ENCODE measurements around the gene LHFPL2.

Gene LHFPL2

GRCh38 chr5:78613756-78614155, 34.8 kb downstream of the LHFPL2 start:
- no peak for DNase-seq

GRCh38 chr5:78613151-78613533, 35.4 kb downstream of the LHFPL2 start:
- DNase-seq: no peak

GRCh38 chr5:78612227-78613150, 36.1 kb downstream of the LHFPL2 start:
- no peak for DNase-seq

- no peak for DNase-seq
Observed at GRCh38 chr5:78611126-78611605, 37.4 kb downstream of the LHFPL2 start.

GRCh38 chr5:78610636-78611035, 37.9 kb downstream of the LHFPL2 start:
- DNase-seq: no peak

- DNase-seq: no peak
Observed at GRCh38 chr5:78610163-78610583, 38.4 kb downstream of the LHFPL2 start.

- DNase-seq: no peak
Observed at GRCh38 chr5:78607864-78608263, 40.7 kb downstream of the LHFPL2 start.

- no peak for DNase-seq
Observed at GRCh38 chr5:78606241-78606640, 42.3 kb downstream of the LHFPL2 start.

GRCh38 chr5:78605611-78606010, 43.0 kb downstream of the LHFPL2 start:
- DNase-seq: no peak

GRCh38 chr5:78604689-78605285, 43.8 kb downstream of the LHFPL2 start:
- DNase-seq: no peak

- no peak for DNase-seq
Observed at GRCh38 chr5:78603636-78604175, 44.9 kb downstream of the LHFPL2 start.

GRCh38 chr5:78602400-78602799, 46.2 kb downstream of the LHFPL2 start:
- no peak for DNase-seq

GRCh38 chr5:78601559-78602314, 46.8 kb downstream of the LHFPL2 start:
- no peak for DNase-seq

- DNase-seq: no peak
Observed at GRCh38 chr5:78600687-78601414, 47.7 kb downstream of the LHFPL2 start.

GRCh38 chr5:78598973-78599372, 49.6 kb downstream of the LHFPL2 start:
- no peak for DNase-seq

GRCh38 chr5:78597974-78598371, 50.6 kb downstream of the LHFPL2 start:
- DNase-seq: no peak

GRCh38 chr5:78597068-78597973, 51.3 kb downstream of the LHFPL2 start:
- DNase-seq: no peak

GRCh38 chr5:78595458-78595921, 53.1 kb downstream of the LHFPL2 start:
- no peak for DNase-seq

- DNase-seq: no peak
Observed at GRCh38 chr5:78594610-78595457, 53.7 kb downstream of the LHFPL2 start.

- DNase-seq: no peak
Observed at GRCh38 chr5:78594021-78594420, 54.6 kb downstream of the LHFPL2 start.

All from activated T-cell treated with anti-CD3 and anti-CD28 coated beads for 4 hours (primary cell).